NCI-H2107 (cell line): ENCODE results near the gene MCM9.
"Not testable (repeated sequence)": the region's sequence is repeated elsewhere in the genome, so short reads cannot be mapped to it uniquely, and the experiment has no call there.

ENCODE experiments used
- DNase-seq: peaks from one replicate; lab custom pipeline; 2025; lab: John Stamatoyannopoulos, UW

MCM9 gene

DNA sequence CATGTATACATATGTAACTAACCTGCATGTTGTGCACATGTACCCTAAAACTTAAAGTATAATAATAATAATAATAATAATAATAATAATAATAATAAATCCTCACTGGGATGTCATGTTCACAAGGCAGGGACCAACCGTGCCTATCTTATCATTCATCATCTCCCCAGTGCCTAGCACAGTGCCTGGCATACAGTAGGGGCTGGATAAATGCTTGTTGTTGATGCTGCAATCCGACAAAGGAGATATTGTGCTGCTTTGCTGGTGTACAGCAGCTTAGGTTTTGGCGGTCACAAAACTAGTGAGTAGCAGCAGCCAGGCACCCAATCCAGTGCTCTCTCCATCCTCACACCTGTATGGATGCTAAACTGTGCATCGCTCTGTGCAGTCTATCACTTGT, 135.1 kb downstream of the MCM9 start:
- no peak for DNase-seq

- DNase-seq = not testable (repeated sequence)
Measured at GRCh38 chr6:118796548-118796947, 138.4 kb downstream of the MCM9 start.

DNA sequence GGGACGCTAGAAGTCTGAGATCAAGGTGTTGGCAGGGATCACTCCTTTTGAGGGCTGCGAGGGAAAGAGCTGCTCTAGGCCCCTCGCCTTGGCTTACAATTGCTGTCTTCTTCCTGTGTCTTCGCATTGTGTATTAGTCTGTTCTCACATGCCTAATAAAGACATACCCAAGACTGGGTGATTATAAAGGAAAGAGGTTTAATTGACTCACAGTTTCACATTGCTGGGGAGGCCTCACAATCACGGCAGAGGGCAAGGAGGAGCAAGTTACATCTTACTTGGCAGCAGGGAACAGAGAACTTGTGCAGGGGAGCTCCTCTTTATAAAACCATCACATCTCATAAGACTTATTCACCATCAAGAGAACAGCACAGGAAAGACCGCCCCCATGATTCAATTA, 143.5 kb downstream of the MCM9 start:
- no peak for DNase-seq

GRCh38 chr6:118789954-118790353, 145.0 kb downstream of the MCM9 start:
- no peak for DNase-seq

- no peak for DNase-seq
Measured at GRCh38 chr6:118789419-118789818, 145.5 kb downstream of the MCM9 start.

DNA sequence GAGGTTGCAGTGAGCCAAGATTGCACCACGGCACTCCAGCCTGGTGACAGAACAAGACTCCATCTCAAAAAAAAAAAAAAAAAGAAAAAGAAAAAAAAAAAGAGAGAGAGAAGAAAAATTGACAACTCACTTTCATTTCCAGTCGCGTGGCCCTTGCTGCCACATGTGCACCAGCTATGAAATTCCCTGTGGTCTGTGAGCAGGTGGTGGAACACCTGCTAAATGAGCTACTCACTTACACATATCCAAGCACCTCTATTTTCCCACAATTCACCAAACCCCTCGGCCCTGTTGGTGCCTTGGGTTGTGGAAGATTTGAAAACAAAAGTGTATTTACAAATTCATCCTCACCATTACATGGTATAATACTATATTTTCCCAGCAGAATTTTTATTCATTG, 146.3 kb downstream of the MCM9 start:
- peak; percentile 47 for DNase-seq

DNA sequence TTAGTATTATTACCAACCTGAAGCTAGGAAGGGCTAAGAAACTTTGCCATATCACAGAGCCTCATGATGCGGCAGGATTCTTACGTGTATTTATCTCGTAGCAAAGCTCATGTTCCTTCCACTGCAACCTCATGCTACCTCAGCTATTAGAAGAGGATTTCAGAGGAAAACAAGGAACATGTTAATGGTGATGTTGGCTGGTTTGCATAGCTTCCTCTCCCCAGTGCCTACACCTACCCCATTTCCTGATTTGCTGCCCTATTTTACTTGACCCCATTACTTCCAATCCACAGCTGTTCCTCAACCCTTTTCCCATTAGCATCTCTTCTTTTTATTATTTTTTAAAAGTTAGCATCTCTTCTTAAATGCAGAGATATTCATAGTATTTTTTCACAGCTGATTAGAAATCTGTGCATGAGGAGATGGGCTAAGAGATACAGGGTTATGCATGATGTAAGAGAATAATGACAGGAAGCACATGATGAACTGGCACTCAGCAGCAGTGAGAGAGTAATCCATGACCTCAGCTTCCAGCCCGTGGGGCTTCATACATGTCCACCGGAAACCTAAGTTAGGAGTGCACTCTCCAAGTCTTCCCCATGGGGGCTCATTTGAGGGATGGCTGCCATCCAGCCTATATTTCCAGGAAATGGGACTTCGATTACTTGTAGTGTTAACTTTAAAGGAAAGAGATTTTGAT, 147.1 kb downstream of the MCM9 start:
- no peak for DNase-seq

GRCh38 chr6:118786596-118787453, 148.1 kb downstream of the MCM9 start:
- no peak for DNase-seq

DNA sequence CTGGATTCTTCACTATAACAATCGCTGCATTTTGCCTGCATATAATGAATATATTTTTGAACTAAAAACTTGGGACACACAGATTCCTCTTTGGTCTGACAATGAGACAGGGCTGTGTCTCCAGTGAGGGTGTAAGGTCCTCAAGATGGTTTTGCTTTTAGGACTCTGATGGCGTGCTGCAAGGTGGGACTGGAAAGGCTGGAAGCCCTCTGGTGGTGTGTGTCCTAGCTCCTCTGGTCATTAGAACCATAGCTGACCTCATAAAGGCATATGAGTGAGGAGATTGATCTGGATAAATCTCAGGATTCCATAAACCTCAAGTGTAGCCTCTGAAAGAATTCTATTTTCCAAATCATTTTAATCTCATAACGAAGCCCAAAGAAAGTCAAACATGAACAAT, 149.4 kb downstream of the MCM9 start:
- no peak for DNase-seq

DNA sequence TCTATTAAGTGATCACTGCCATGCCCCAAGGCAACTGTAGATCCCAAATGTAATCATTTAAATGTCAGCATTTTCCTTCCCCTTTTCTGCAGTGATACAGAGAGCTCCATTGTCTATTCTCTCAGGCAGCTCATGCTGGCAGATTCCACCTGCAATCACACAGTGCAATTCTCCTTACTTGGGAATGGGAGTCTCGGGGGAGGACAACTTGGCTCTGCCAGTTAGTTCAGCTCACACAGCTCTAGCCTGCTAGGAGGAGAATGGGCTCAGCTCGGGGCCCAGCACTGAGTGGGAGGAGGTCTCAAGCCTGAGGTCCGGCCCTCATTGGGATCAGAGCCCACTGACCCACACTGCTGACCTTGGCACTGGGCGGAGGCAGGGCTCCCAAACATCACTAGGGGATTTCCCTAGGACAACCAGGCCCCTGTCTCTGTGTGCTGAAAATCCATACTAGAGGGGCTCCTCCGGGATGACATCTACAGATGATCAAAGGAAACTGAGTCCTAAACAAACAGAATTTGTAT, 150.3 kb downstream of the MCM9 start:
- no peak for DNase-seq

DNA sequence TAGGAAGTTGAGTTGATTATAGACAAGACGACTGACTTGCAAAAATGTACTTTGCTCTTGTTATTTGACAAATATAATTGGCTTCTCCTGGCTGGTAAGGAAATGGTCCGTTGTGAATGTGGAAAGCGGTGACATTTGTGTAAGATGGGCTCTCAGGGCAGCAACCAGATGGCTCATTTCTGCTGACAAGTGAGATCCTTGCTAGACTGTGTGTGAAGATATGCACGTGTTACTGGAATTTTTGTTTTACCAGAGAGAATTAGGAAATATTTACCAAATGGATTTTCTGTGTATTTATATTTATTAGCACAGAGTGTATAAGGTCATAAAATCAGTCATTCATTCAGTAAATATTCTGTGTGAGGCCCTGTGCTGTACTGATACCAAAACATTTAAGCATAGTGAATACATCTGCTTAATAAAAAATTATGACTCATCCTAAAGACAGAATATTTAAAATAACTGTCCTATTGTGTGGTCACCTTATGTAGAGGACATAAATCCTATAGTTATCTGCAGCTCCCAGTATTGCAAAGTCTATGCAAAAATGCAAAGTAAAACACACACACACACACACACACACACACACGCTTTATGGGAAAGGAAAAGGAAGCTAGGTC, 150.9 kb downstream of the MCM9 start:
- no peak for DNase-seq

DNA sequence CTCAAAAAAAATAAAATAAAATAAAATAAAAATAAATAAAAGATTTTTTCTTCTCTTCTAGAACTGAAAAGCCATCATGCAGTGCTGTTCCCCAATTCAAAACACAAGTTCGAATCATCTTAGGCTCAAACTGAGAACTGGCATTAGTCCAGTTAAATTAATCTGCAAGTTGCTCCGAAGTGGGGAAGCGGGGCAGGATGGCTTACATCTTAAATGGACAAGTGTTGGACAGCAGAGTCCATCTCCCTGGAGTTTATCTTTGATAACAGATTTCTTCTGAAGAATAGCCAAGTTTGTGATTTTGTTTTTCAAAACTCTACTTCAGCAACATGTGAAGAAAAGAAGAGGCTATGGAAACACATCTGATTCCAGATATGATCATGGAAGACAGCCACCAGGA, 152.3 kb downstream of the MCM9 start:
- no peak for DNase-seq

DNA sequence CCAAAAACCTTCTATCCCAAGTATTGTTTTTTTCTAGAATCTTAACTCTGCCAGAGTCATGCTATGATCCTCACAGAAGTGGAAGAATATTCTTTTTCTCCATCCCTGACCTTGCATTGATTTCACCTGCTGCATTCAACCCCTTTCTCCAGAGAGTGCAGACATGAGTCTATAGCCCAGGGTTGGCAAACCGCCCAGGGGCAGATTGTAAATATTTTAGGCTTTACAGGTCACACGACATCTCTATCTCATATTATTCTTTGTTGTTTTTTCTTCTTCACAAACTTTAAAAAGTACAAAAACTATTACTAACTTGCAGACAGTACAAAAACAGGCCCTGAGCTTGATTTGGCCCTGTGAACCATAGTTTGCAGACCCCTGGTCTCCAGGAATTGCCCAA, 153.1 kb downstream of the MCM9 start:
- no peak for DNase-seq

GRCh38 chr6:118780668-118781067, 154.3 kb downstream of the MCM9 start:
- no peak for DNase-seq

DNA sequence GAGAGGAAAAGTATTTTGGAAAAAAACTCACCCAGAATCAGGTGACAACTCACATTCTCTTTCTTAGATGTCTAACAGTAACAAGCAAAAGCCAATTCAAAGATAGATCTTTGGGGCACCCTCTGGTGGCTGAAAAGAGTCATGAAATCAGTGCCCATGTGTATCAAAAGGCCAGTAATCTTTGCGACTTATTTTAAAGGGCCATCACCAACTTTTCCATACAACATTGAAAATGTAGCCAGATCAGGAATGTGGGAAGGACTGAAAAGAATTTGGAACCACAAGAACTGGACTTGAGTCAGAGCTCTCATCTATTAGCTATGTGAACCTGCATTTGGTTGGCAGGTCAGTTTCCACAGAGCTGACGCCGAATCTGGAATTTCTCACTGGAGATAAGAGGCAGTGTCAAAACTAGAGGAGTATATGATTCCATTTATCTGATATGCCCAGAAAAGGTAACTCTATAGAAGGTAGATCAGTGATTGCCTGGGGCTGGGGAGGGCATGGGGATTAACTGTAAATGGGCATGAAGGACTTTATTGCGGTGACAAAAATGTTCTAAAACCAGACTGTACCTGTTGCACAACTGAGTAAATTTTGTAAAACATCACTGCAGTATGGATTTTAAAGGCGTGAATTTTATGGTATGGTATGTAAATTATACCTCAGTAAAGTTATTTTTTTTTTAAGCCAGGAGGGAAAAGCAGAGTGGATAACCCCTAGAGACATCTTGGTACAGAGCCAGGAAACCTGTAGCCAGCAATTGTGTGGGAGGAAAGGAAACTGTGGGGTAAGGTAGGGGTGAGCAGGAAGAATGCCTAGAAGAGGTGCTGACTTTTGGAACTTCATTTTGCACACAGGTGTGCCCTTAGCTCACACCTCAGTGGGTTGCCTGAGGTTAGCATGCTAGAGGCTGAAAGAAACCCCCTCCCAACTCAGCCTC, 158.1 kb downstream of the MCM9 start:
- DNase-seq = peak; percentile 14

- no peak for DNase-seq
Measured at GRCh38 chr6:118775381-118775780, 159.6 kb downstream of the MCM9 start.

GRCh38 chr6:118774581-118774980, 160.4 kb downstream of the MCM9 start:
- no peak for DNase-seq

GRCh38 chr6:118772886-118773285, 162.1 kb downstream of the MCM9 start:
- DNase-seq = no peak

GRCh38 chr6:118771253-118771652, 163.7 kb downstream of the MCM9 start:
- DNase-seq = no peak

GRCh38 chr6:118770835-118771234, 164.1 kb downstream of the MCM9 start:
- no peak for DNase-seq

DNA sequence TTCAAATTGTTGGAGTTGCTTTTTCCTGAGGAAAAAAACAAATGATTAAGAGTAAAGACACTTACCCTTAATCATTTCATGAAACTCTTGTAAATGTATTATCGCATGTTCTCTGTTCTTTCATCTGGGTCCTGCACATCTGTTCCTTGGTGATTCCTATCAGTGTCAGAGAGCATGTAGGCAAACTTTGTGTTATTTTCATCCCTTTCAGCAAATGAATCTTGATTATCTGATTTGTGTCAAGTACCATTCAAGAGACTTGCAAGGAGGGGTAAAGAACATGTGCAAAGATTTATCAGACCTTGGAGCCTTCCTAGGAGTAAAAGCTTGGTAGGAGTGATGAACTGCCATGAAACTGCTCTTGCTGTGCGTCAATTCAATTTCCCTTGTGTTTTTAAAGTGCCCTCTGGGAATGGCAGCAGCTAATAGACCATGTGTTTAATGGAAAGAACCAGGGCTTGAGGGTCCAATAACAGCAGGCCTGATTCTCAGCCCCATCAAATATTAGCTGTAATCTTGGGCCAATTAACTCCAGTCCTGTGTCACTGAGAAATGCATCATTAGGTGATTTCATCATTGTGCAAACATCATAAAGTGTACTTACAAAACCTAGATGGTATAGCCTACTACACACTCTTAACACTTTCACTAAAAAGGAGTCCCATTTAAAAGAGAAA, 164.7 kb downstream of the MCM9 start:
- no peak for DNase-seq
